Calu3 (cell line): ENCODE data around the gene CTNND2. TPM values are rescaled to one million over a fixed set of nuclear protein-coding genes. Genes with fewer than 3 reads are reported as not detected.
A peak's percentile ranks its signal among the peaks of the same experiment; 100 is the strongest.

Experiments used
- BruUV-seq: library from RNA; stranded (reverse); fragments of 400-500 nt; replicated peaks from 2 replicates; lab custom pipeline; 2021; lab: Mats Ljungman, UMichigan
- CTCF ChIA-PET: fragments of 300-600 bp; sonication (Branson Sonifier 250); formaldehyde crosslinking; loops from one replicate; lab custom pipeline; 2022; ENCODE audit warnings: antibody characterized with exemption; lab: Charles Lee
- DNase-seq: peaks from one replicate; pipeline ENCODE4 v3.0.0; 2022
- H3K27ac Mint-ChIP-seq: one replicate; pipeline ENCODE4 v1.8.0; 2022; ENCODE audit warnings: mixed read lengths; ENCODE audit not compliant: unreplicated experiment
- H3K27me3 Mint-ChIP-seq: one replicate; pipeline ENCODE4 v1.8.0; 2022; ENCODE audit warnings: mixed read lengths; ENCODE audit not compliant: unreplicated experiment
- H3K36me3 Mint-ChIP-seq: one replicate; pipeline ENCODE4 v1.8.0; 2022; ENCODE audit warnings: mild to moderate bottlenecking, moderate library complexity, mixed read lengths; ENCODE audit not compliant: insufficient read depth, unreplicated experiment
- H3K4me1 Mint-ChIP-seq: one replicate; pipeline ENCODE4 v1.8.0; 2022; ENCODE audit warnings: mild to moderate bottlenecking, low read depth, mixed read lengths; ENCODE audit not compliant: unreplicated experiment
- H3K4me3 Mint-ChIP-seq: one replicate; pipeline ENCODE4 v1.8.0; 2022; ENCODE audit warnings: mild to moderate bottlenecking, low read depth, moderate library complexity, mixed read lengths; ENCODE audit not compliant: unreplicated experiment
- H3K9me3 Mint-ChIP-seq: one replicate; pipeline ENCODE4 v1.8.0; 2022; ENCODE audit warnings: low read depth, mixed read lengths; ENCODE audit not compliant: unreplicated experiment
- intact Hi-C: fragments of 100-400 bp; cut with micrococcal nuclease; formaldehyde crosslinking; loops from one replicate; pipeline ENCODE4 v1.10.0; 2022; ENCODE audit not compliant: unreplicated experiment
- total RNA-seq: library from RNA; stranded (reverse); gene quantifications from 2 replicates; pipeline ENCODE4 v1.2.3, GENCODE V29; 2022
- TF ChIP-seq, protein P1 (sequence below): fragments of 200-600 bp; IDR thresholded peaks from one replicate; pipeline ENCODE4 v1.8.0; 2022; ENCODE audit warnings: antibody characterized with exemption; ENCODE audit not compliant: unreplicated experiment

The CTNND2 gene
- total RNA-seq, 1 experiment from 2014 or later = 19.6 TPM

DNA sequence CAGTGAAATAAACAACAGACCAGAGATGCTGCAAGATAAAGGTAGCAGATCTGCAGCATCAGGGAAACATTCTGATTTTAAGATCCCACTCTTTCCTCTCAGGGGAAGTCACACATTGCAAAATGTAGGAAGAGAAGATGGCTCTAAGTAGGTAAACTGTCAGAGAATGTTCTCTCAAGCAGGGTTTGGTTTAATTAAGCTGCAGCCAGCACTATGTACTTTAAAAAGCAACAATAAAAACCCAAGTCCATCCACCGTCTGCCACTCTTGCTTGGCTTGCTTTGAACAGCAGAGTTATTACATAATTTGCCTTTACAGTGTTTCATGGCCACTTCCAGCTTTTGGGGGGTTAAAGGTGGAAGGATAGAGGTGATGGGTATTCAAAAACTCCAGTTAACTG lies 800.0 kb downstream of the CTNND2 start:
- Mint-ChIP-seq H3K4me1 (no peaks in the 10 kb centered on the region), H3K27ac (no peak overlapping the region), H3K9me3 (no peaks in the 10 kb centered on the region), H3K36me3 (no peaks in the 10 kb centered on the region), H3K4me3 (no peak overlapping the region), H3K27me3 (no peaks in the 10 kb centered on the region)
- CTCF ChIA-PET = no interaction called here
- DNase-seq = no peak
- no TSS peak for BruUV-seq
- intact Hi-C loops = no loop called here
- TF ChIP-seq, protein P1, sequence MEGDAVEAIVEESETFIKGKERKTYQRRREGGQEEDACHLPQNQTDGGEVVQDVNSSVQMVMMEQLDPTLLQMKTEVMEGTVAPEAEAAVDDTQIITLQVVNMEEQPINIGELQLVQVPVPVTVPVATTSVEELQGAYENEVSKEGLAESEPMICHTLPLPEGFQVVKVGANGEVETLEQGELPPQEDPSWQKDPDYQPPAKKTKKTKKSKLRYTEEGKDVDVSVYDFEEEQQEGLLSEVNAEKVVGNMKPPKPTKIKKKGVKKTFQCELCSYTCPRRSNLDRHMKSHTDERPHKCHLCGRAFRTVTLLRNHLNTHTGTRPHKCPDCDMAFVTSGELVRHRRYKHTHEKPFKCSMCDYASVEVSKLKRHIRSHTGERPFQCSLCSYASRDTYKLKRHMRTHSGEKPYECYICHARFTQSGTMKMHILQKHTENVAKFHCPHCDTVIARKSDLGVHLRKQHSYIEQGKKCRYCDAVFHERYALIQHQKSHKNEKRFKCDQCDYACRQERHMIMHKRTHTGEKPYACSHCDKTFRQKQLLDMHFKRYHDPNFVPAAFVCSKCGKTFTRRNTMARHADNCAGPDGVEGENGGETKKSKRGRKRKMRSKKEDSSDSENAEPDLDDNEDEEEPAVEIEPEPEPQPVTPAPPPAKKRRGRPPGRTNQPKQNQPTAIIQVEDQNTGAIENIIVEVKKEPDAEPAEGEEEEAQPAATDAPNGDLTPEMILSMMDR = no peak

DNA sequence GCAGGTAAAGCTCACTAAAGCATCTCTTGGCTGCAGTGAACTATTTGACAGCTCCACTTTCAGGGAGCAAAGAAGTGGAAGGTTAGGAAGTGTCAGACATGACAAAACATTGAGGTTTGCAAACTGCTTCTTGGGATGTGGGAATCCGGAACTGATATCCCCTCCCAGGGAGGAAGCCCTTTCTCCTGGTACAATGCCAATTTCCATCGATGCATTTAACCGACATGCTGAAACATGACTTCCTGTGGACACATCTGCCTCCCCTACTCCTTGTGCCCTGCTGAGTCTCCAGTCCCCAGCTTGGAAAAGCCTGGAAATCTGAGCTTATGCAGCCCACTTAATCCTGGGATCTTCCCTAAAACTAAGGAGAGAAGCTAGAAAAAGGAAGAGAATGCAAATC lies 820.1 kb downstream of the CTNND2 start:
- TF ChIP-seq, protein P1 = no peak
- DNase-seq = no peak
- H3K4me1 Mint-ChIP-seq = no peaks in the 10 kb centered on the region
- no TSS peak for BruUV-seq
- H3K36me3 Mint-ChIP-seq = no peaks in the 10 kb centered on the region
- H3K9me3 Mint-ChIP-seq = no peaks in the 10 kb centered on the region
- peaks cover 9% of the 10 kb centered on the region for H3K27me3 Mint-ChIP-seq
- intact Hi-C loops = no loop called here
- CTCF ChIA-PET = interaction anchor here (0.8 kb wide), 1 partner anchor 124 kb away, joined by 6 read pairs; no protein-coding TSS in a partner anchor
- H3K4me3 Mint-ChIP-seq = no peak overlapping the region
- no peak overlapping the region for H3K27ac Mint-ChIP-seq

DNA sequence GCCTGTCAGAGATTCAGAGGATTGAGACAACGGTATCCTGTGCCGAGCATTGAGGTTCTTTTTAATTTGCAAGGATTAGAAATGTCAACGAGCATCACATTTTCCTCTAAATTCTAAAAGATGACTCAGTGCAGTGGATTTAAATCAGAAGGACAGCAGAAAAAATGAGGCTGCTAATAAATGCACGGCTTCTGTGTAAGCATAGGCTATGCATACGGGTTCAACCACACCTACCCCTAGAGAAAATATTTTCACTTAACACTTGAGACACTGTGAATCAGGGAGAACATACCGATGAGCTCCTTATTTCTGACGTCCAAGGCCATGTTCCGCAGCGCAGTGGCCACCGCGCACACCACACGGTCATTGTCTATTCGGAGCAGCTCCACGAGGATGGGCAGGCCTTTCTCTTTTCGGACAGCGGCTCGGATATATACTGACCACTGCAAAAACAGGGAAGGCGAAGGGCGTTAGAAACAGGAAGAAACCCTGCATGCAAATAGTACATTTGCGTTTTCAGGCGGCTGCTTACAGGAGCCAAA lies 821.8 kb downstream of the CTNND2 start:
- intact Hi-C loops = no loop called here
- Mint-ChIP-seq H3K27me3 (peaks cover 9% of the 10 kb centered on the region), H3K36me3 (no peaks in the 10 kb centered on the region), H3K9me3 (no peaks in the 10 kb centered on the region), H3K4me1 (peaks cover 8% of the 10 kb centered on the region), H3K27ac (no peak overlapping the region), H3K4me3 (no peak overlapping the region)
- TF ChIP-seq, protein P1 = no peak
- CTCF ChIA-PET = no interaction called here
- BruUV-seq = no TSS peak
- no peak for DNase-seq

DNA sequence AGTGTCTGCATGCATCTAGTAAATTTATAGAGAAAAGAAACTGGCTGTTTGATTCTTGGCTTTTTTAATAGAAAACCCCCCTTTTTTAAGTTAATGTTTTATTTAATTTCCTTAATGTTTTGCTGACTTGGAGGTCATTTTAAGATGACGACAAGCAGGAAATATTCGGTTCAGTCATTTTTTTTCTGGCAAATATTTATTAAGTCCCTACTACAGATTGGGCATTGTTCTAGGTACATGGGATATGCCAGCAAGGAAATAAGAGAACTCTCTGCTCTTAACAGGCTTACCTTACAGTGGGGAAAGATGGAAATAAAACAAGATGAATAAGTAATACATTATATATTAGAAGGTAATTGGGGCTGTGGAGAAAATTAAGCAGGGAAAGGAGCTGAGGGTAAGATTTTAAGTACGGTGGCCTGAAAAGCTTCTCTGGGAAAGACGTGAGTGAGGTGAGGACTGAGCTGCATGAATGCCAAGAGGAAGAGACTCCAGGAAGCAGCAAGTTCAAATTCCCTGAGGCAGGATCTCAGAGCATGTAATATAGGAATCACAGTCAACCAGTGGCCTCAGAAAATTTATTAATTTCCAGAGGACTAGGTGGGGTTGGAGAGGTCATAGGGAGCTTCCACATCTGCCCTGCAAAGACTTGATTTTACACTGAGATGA lies 827.2 kb downstream of the CTNND2 start:
- TF ChIP-seq, protein P1 = no peak
- Mint-ChIP-seq H3K27me3 (no peaks in the 10 kb centered on the region), H3K36me3 (no peaks in the 10 kb centered on the region), H3K4me1 (peaks cover 25% of the 10 kb centered on the region), H3K4me3 (peak overlapping the region; percentile 11), H3K27ac (peak overlapping the region; percentile 67), H3K9me3 (no peaks in the 10 kb centered on the region)
- CTCF ChIA-PET = interaction anchor here (0.8 to 0.9 kb wide), 2 partner anchors 12 to 18 kb away, joined by 3 read pairs; no protein-coding TSS in a partner anchor
- intact Hi-C loops = no loop called here
- DNase-seq = peak; percentile 32
- BruUV-seq = no TSS peak
